Suprapubic skin (tissue), 4 donors: ENCODE measurements around the gene CABP4. TPM values are rescaled to one million over a fixed set of nuclear protein-coding genes. Genes with fewer than 3 reads are reported as not detected.
"Not testable (repeated sequence)": the region's sequence is repeated elsewhere in the genome, so short reads cannot be mapped to it uniquely, and the experiment has no call there.

Experiments used
- DNase-seq, 2 donors: peaks; one replicate each; pipeline ENCODE4 v3.0.0-alpha.2; 2019; ENCODE audit warnings: low spot score in 2 of 2
- H3K27ac ChIP-seq: fragments of 200-600 bp; sonication (generic); one replicate; pipeline ENCODE4 v1.5.1; 2019
- H3K27me3 ChIP-seq: fragments of 200-600 bp; sonication (generic); one replicate; pipeline ENCODE4 v1.5.1; 2019
- H3K36me3 ChIP-seq: fragments of 200-600 bp; sonication (generic); one replicate; pipeline ENCODE4 v1.5.1; 2019
- H3K4me1 ChIP-seq: fragments of 200-600 bp; sonication (generic); one replicate; pipeline ENCODE4 v1.5.1; 2019
- H3K4me3 ChIP-seq: fragments of 200-600 bp; sonication (generic); one replicate; pipeline ENCODE4 v1.5.1; 2019; ENCODE audit warnings: mild to moderate bottlenecking
- H3K9me3 ChIP-seq: fragments of 200-600 bp; sonication (generic); one replicate; pipeline ENCODE4 v1.5.1; 2019
- EP300 ChIP-seq: sonication (generic); formaldehyde crosslinking; IDR thresholded peaks from one replicate; pipeline ENCODE4 v1.6.1; 2017; ENCODE audit warnings: antibody characterized with exemption
- POLR2A ChIP-seq, 2 donors: fragments of 450-650 bp; IDR thresholded peaks; one replicate each; pipeline ENCODE4 v1.6.1; 2017; ENCODE audit warnings: antibody characterized with exemption in 2 of 2, mild to moderate bottlenecking in 2 of 2, moderate library complexity in 2 of 2
- POLR2AphosphoS5 ChIP-seq, 3 donors: sonication (generic); formaldehyde crosslinking; IDR thresholded peaks; one replicate each; pipeline ENCODE4 v1.6.1; 2017; ENCODE audit warnings: antibody characterized with exemption in 3 of 3
- WGBS: methylation state at CpG from one replicate; pipeline ENCODE4 v1.1.5; 2018; 5-methylcytosine and 5-hydroxymethylcytosine counted together
- total RNA-seq, 4 donors: library from RNA; depleted of rRNA; stranded (reverse); fragments of >200 nt; gene quantifications; one replicate each; pipeline ENCODE4 v1.1.0, GENCODE V29; 2016
- TF ChIP-seq, protein P1 (sequence below), 2 donors: fragments of 200-600 bp in 1 of 2; fragments of 450-650 bp in 1 of 2; sonication (generic) in 1 of 2; IDR thresholded peaks; one replicate each; pipeline ENCODE4 v1.5.1; 2016 to 2019; ENCODE audit warnings: antibody characterized with exemption in 2 of 2, mild to moderate bottlenecking in 1 of 2, moderate library complexity in 1 of 2

Gene CABP4
- total RNA-seq, 4 donors from 2014 or later, result 0.38 to 2.5 (median 0.72) TPM; not detected in 1

DNA sequence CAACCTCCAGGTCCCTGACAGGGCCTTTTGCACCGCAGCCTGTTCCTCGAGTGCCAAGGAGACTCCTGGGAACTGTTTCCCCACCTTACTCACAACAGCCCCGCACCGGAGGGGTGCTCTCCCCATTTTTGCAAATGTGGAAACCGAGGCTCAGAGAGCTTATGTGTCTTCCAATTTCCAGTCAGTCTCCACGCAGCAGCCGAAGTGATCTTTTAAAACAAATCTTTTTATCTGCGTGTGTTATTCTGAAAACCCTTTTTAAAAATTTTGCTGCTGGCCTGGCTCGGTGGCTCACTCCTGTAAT is 14.3 kb downstream of the CABP4 start:
- H3K4me1 ChIP-seq, result peaks cover 44% of the 10 kb centered on the region
- DNase-seq, result no peak
- no peaks in the 10 kb centered on the region for H3K36me3 ChIP-seq
- TF ChIP-seq, protein P1, sequence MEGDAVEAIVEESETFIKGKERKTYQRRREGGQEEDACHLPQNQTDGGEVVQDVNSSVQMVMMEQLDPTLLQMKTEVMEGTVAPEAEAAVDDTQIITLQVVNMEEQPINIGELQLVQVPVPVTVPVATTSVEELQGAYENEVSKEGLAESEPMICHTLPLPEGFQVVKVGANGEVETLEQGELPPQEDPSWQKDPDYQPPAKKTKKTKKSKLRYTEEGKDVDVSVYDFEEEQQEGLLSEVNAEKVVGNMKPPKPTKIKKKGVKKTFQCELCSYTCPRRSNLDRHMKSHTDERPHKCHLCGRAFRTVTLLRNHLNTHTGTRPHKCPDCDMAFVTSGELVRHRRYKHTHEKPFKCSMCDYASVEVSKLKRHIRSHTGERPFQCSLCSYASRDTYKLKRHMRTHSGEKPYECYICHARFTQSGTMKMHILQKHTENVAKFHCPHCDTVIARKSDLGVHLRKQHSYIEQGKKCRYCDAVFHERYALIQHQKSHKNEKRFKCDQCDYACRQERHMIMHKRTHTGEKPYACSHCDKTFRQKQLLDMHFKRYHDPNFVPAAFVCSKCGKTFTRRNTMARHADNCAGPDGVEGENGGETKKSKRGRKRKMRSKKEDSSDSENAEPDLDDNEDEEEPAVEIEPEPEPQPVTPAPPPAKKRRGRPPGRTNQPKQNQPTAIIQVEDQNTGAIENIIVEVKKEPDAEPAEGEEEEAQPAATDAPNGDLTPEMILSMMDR (IDR thresholded peaks at IDR 0.05), result no peak
- TF ChIP-seq POLR2AphosphoS5 (IDR thresholded peaks at IDR 0.05) (no peak), POLR2A (IDR thresholded peaks at IDR 0.05) (no peak), EP300 (no peak)
- no peaks in the 10 kb centered on the region for H3K9me3 ChIP-seq
- no peaks in the 10 kb centered on the region for H3K27me3 ChIP-seq
- H3K27ac ChIP-seq, result peak overlapping the region; percentile 96
- H3K4me3 ChIP-seq, result peak overlapping the region; percentile 96
- WGBS, result 7% methylated on average over 9 of the region's 9 CpGs

DNA sequence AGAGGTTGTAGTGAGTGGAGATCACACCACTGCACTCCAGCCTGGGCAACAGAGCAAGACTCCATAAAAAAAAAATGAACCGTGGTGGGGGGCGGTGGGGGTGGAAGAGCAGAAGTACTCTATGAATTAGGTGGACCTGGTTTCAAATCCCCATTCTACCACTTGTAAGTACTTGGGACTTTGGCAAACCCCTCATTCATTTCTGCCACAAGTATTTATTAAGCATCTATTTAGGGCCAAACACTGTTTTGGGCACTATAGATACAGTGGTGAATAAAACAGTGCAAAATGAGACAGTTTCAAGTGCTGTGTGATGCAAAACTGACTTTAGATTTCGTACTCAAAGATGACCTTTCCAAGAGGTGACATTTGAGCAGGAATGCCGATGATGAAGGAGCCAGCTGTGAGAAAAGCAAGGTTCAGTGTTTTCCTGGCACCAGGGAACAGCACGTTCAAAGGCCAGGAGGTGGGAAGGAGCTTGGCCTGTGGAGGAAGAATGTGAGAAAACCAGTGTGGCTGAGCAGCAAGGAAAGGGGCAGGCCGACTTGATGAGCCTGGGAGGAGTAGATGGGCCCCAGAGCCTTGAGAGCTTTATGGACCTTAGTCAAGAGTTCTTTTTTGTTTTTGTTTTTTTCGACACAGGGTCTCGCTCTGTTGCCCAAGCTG is 15.3 kb downstream of the CABP4 start:
- Histone ChIP-seq H3K4me3 (no peak overlapping the region), H3K27ac (no peak overlapping the region), H3K9me3 (no peaks in the 10 kb centered on the region), H3K36me3 (no peaks in the 10 kb centered on the region), H3K4me1 (peaks cover 35% of the 10 kb centered on the region), H3K27me3 (no peaks in the 10 kb centered on the region)
- WGBS, result 79% methylated on average over 8 of the region's 8 CpGs
- DNase-seq, result no peak
- no peak for TF ChIP-seq EP300
- no peak for TF ChIP-seq POLR2AphosphoS5 (IDR thresholded peaks at IDR 0.05)
- TF ChIP-seq POLR2A (IDR thresholded peaks at IDR 0.05), result no peak
- TF ChIP-seq, protein P1 (IDR thresholded peaks at IDR 0.05), result no peak

DNA sequence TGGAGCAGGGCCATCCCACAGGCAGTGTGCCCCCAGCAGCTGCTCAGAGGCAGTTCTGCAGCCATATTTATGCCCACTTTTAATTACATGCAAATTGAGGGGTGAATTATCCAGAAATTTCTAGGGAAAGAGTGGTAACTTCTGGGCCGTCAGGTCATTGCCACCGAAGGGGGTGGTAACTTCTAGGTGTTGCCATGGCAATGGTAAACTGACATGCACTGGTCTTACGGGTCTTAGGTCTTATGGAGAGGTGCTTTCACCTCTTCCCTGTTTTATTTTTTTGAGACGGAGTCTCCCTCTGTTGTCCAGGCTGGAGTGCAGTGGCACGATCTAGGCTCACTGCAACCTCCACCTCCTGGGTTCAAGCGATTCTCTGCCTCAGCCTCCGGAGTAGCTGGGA is 17.7 kb downstream of the CABP4 start:
- Histone ChIP-seq H3K27me3 (peaks cover 2% of the 10 kb centered on the region), H3K4me3 (no peak overlapping the region), H3K4me1 (peaks cover 15% of the 10 kb centered on the region), H3K36me3 (no peaks in the 10 kb centered on the region), H3K27ac (no peak overlapping the region), H3K9me3 (no peaks in the 10 kb centered on the region)
- WGBS, result 75% methylated on average over 7 of the region's 7 CpGs
- no peak for DNase-seq
- TF ChIP-seq POLR2A (IDR thresholded peaks at IDR 0.05), result no peak
- TF ChIP-seq, protein P1 (IDR thresholded peaks at IDR 0.05), result no peak
- TF ChIP-seq EP300, result no peak
- TF ChIP-seq POLR2AphosphoS5 (IDR thresholded peaks at IDR 0.05), result no peak

DNA sequence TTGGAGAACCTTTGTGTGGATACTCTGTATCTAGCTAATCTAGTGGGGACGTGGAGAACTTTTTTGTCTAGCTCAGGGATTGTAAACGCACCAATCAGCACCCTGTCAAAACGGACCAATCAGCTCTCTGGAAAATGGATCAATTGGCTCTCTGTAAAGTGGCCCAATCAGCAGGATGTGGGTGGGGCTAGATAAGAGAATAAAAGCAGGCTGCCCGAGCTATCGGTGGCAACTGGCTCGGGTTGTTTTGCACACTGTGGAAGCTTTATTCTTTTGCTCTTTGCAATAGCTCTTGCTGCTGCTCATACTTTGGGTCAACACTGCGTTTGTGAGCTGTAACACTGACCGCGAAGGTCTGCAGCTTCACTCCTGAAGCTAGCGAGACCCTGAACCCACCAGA is 21.5 kb downstream of the CABP4 start:
- H3K27me3 ChIP-seq, H3K4me1 ChIP-seq, DNase-seq, H3K9me3 ChIP-seq, H3K27ac ChIP-seq, H3K4me3 ChIP-seq, H3K36me3 ChIP-seq: not testable (repeated sequence)
- 84% methylated on average over 10 of the region's 10 CpGs for WGBS

DNA sequence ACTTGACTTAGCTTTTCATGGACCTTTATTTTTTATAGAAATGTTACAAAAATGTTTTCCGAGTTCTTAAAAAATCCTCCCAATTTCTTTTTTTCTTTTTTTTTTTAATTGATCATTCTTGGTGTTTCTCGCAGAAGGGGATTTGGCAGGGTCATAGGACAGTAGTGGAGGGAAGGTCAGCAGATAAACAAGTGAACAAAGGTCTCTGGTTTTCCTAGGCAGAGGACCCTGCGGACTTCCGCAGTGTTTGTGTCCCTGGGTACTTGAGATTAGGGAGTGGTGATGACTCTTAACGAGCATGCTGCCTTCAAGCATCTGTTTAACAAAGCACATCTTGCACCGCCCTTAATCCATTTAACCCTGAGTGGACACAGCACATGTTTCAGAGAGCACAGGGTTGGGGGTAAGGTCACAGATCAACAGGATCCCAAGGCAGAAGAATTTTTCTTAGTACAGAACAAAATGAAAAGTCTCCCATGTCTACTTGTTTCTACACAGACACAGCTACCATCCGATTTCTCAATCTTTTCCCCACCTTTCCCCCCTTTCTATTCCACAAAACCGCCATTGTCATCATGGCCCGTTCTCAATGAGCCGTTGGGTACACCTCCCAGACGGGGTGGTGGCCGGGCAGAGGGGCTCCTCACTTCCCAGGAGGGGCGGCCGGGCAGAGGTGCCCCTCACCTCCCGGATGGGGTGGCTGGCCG is 22.3 kb downstream of the CABP4 start:
- not testable (repeated sequence) for H3K27me3 ChIP-seq, H3K36me3 ChIP-seq, H3K9me3 ChIP-seq, H3K4me3 ChIP-seq, DNase-seq, H3K4me1 ChIP-seq, H3K27ac ChIP-seq
- 81% methylated on average over 15 of the region's 16 CpGs for WGBS

DNA sequence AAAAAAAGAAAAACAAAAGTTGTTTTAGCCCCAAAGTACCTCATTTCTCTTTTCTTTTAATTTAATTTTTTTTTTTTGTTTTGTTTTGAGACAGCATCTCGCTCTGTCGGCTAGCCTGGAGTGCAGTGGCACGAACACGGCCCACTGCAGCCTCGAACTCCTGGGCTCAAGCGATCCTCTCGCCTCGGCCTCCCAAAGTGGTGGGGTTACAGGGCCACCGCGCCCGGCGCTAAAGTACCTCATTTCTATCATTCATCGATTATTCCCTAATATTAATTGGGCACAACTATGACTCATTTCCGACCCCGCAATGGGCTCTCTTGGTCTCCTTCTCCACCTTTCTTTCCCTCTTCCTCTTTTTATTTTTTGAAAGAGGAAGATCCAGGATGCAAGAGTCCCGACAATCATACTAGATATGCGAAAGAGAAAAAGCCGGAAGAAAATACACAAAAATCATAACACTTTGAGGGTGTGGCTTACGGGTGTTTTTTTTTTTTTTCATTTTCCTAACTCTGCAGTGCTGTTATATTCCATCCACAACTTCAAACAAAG is 27.2 kb downstream of the CABP4 start:
- 37% methylated on average over 19 of the region's 19 CpGs for WGBS
- peaks cover 36% of the 10 kb centered on the region for H3K4me1 ChIP-seq

More for the DNA sequence above, 27.2 kb downstream of the CABP4 start:
- no peaks in the 10 kb centered on the region for H3K27me3 ChIP-seq
- H3K9me3 ChIP-seq, result no peaks in the 10 kb centered on the region
- no peak for DNase-seq
- H3K36me3 ChIP-seq, result peaks cover 4% of the 10 kb centered on the region
- peak overlapping the region; percentile 83 for H3K27ac ChIP-seq
- TF ChIP-seq EP300 (no peak), POLR2A (IDR thresholded peaks at IDR 0.05) (no peak), POLR2AphosphoS5 (IDR thresholded peaks at IDR 0.05) (no peak)
- TF ChIP-seq, protein P1 (IDR thresholded peaks at IDR 0.05), result no peak
- peak overlapping the region; percentile 56 for H3K4me3 ChIP-seq
